Measurements from ENCODE around the gene PLIN3.
"Not testable (repeated sequence)": the region's sequence is repeated elsewhere in the genome, so short reads cannot be mapped to it uniquely, and the experiment has no call there.

PLIN3 gene

GRCh38 chr19:4795400-4795799 lies 72.1 kb downstream of the PLIN3 start:
- H3K27ac ChIP-seq (ENCODE audit: low read length): no peak overlapping the region
- H3K4me3 ChIP-seq (ENCODE audit: low read length): no peak overlapping the region
- peaks cover 56% of the 10 kb centered on the region for H3K79me2 ChIP-seq (ENCODE audit: low read length)
- H3K9ac ChIP-seq (ENCODE audit: low read length): no peak overlapping the region
- H3K27me3 ChIP-seq (ENCODE audit: low read depth, low read length): no peaks in the 10 kb centered on the region
- H4K20me1 ChIP-seq (ENCODE audit: insufficient read depth, low read length): no peaks in the 10 kb centered on the region
- no peak overlapping the region for H3K4me2 ChIP-seq (ENCODE audit: low read length)
- H3K9me3 ChIP-seq (ENCODE audit: insufficient read depth, low read length): no peaks in the 10 kb centered on the region
- H3K36me3 ChIP-seq (replicated peaks; ENCODE audit: low read depth, low read length): peaks cover 32% of the 10 kb centered on the region
- H2AFZ ChIP-seq (ENCODE audit: low read depth, low read length): no peak overlapping the region
- peaks cover 7% of the 10 kb centered on the region for H3K4me1 ChIP-seq (ENCODE audit: low read length)
- no peak for TF ChIP-seq EZH2phosphoT487 (IDR thresholded peaks at IDR 0.05; ENCODE audit: low read depth)
- TF ChIP-seq CTCF (IDR thresholded peaks at IDR 0.05; ENCODE audit: low read depth, low read length): no peak

DNA sequence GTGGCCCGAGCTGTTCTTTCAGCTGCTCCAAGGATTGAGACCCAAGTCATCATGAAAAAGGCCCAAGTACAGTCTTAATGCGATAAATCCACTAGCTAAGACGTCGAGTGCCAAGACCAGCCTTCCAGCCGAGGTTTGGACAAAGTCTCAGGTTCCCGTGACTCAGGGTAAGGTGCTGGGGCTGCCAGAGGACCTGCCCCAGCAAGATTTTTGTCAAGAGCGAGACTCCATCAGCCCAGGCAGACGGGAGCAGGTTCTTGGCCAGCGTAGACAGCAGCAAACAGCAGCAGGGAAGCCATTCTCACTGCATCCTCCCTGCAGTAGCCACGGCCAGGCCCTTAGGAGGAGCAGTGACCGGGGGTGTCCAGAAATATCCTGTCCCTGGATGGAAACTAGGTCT lies 72.5 kb downstream of the PLIN3 start:
- H3K4me2 ChIP-seq (ENCODE audit: low read length): no peak overlapping the region

DNA sequence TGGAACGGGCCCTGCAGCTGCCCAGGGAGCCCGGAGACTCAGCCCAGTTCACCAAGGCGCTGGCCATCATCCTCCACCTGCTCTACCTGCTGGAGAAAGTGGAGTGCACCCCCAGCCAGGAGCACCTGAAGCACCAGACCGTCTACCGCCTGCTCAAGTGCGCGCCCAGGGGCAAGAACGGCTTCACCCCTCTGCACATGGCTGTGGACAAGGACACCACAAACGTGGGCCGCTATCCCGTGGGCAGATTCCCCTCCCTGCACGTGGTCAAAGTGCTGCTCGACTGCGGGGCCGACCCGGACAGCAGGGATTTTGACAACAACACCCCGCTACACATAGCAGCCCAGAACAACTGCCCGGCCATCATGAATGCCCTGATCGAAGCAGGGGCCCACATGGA lies 74.2 kb downstream of the PLIN3 start:
- H3K36me3 ChIP-seq (replicated peaks; ENCODE audit: low read depth, low read length): peaks cover 28% of the 10 kb centered on the region
- H3K27ac ChIP-seq (ENCODE audit: low read length); H3K4me3 ChIP-seq (ENCODE audit: low read length); H3K9ac ChIP-seq (ENCODE audit: low read length); H4K20me1 ChIP-seq (ENCODE audit: insufficient read depth, low read length); H3K9me3 ChIP-seq (ENCODE audit: insufficient read depth, low read length); H2AFZ ChIP-seq (ENCODE audit: low read depth, low read length); H3K4me2 ChIP-seq (ENCODE audit: low read length); H3K27me3 ChIP-seq (ENCODE audit: low read depth, low read length); H3K4me1 ChIP-seq (ENCODE audit: low read length): not testable (repeated sequence)
- peaks cover 56% of the 10 kb centered on the region for H3K79me2 ChIP-seq (ENCODE audit: low read length)

More for the DNA sequence above, 72.5 kb downstream of the PLIN3 start:
- peaks cover 32% of the 10 kb centered on the region for H3K36me3 ChIP-seq (replicated peaks; ENCODE audit: low read depth, low read length)
- H3K27ac ChIP-seq (ENCODE audit: low read length): no peak overlapping the region
- H3K4me1 ChIP-seq (ENCODE audit: low read length): peaks cover 7% of the 10 kb centered on the region
- no peaks in the 10 kb centered on the region for H3K9me3 ChIP-seq (ENCODE audit: insufficient read depth, low read length)
- H3K9ac ChIP-seq (ENCODE audit: low read length): no peak overlapping the region
- H2AFZ ChIP-seq (ENCODE audit: low read depth, low read length): no peak overlapping the region
- TF ChIP-seq EZH2phosphoT487 (IDR thresholded peaks at IDR 0.05; ENCODE audit: low read depth) (no peak), CTCF (IDR thresholded peaks at IDR 0.05; ENCODE audit: low read depth, low read length) (no peak)
- no peaks in the 10 kb centered on the region for H4K20me1 ChIP-seq (ENCODE audit: insufficient read depth, low read length)
- no peaks in the 10 kb centered on the region for H3K27me3 ChIP-seq (ENCODE audit: low read depth, low read length)
- no peak overlapping the region for H3K4me3 ChIP-seq (ENCODE audit: low read length)
- peaks cover 56% of the 10 kb centered on the region for H3K79me2 ChIP-seq (ENCODE audit: low read length)

DNA sequence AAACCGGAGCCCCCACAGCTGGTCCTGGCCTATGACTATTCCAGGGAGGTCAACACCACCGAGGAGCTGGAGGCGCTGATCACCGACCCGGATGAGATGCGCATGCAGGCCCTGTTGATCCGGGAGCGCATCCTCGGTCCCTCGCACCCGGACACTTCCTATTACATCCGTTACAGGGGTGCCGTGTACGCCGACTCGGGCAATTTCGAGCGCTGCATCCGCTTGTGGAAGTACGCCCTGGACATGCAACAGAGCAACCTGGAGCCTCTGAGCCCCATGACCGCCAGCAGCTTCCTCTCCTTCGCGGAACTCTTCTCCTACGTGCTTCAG lies 74.6 kb downstream of the PLIN3 start:
- H3K27me3 ChIP-seq (ENCODE audit: low read depth, low read length); H3K9me3 ChIP-seq (ENCODE audit: insufficient read depth, low read length); H3K27ac ChIP-seq (ENCODE audit: low read length); H3K4me1 ChIP-seq (ENCODE audit: low read length); H3K9ac ChIP-seq (ENCODE audit: low read length); H4K20me1 ChIP-seq (ENCODE audit: insufficient read depth, low read length); H2AFZ ChIP-seq (ENCODE audit: low read depth, low read length): not testable (repeated sequence)
- Histone ChIP-seq H3K36me3 (replicated peaks; ENCODE audit: low read depth, low read length) (peaks cover 28% of the 10 kb centered on the region), H3K79me2 (ENCODE audit: low read length) (peaks cover 56% of the 10 kb centered on the region), H3K4me3 (ENCODE audit: low read length) (peak overlapping the region; percentile 90; the same call in 1 of the 2 replicates), H3K4me2 (ENCODE audit: low read length) (peak overlapping the region; percentile 84)

GRCh38 chr19:4792019-4792865 lies 75.2 kb downstream of the PLIN3 start:
- H2AFZ ChIP-seq (ENCODE audit: low read depth, low read length): peak overlapping the region; percentile 58; the same call in 1 of the 2 replicates
- H4K20me1 ChIP-seq (ENCODE audit: insufficient read depth, low read length); H3K27me3 ChIP-seq (ENCODE audit: low read depth, low read length); H3K4me1 ChIP-seq (ENCODE audit: low read length); H3K9me3 ChIP-seq (ENCODE audit: insufficient read depth, low read length): not testable (repeated sequence)
- H3K79me2 ChIP-seq (ENCODE audit: low read length): peaks cover 53% of the 10 kb centered on the region
- H3K4me3 ChIP-seq (ENCODE audit: low read length): peak overlapping the region; percentile 90
- peak overlapping the region; percentile 84 for H3K4me2 ChIP-seq (ENCODE audit: low read length)
- peaks cover 28% of the 10 kb centered on the region for H3K36me3 ChIP-seq (replicated peaks; ENCODE audit: low read depth, low read length)
- peak overlapping the region; percentile 85 for H3K9ac ChIP-seq (ENCODE audit: low read length)
- peak overlapping the region; percentile 61 for H3K27ac ChIP-seq (ENCODE audit: low read length)

All from OCI-LY3 (cell line).